OCI-LY1 (cell line): ENCODE measurements around the gene DIRAS2.

Experiments
- H2AFZ ChIP-seq: fragments of 200-600 bp; sonication (generic), shearing (Covaris generic); 2 replicates; pipeline ENCODE4 v1.6.0; 2014; ENCODE audit warnings: antibody characterized with exemption, mild to moderate bottlenecking, low read length
- H3F3A ChIP-seq: fragments of 200-600 bp; sonication (generic), shearing (Covaris generic); 2 replicates; pipeline ENCODE4 v1.6.0; 2014; ENCODE audit warnings: mild to moderate bottlenecking, antibody characterized with exemption, low read length, moderate library complexity; ENCODE audit not compliant: insufficient read depth
- H3K27ac ChIP-seq: fragments of 200-600 bp; sonication (generic); 2 replicates; pipeline ENCODE4 v1.5.1; 2014; ENCODE audit warnings: low read length, mixed run types, mild to moderate bottlenecking, low read depth; ENCODE audit not compliant: poor library complexity, severe bottlenecking
- H3K27me3 ChIP-seq: fragments of 200-600 bp; sonication (generic); 2 replicates; pipeline ENCODE4 v1.6.0; 2014; ENCODE audit warnings: antibody characterized with exemption, mild to moderate bottlenecking, low read length, moderate library complexity; ENCODE audit not compliant: insufficient read depth
- H3K36me3 ChIP-seq: fragments of 200-600 bp; sonication (generic); 2 replicates; pipeline ENCODE4 v1.6.1; 2014; ENCODE audit warnings: mild to moderate bottlenecking, antibody characterized with exemption, low read length, moderate library complexity, mixed read lengths; ENCODE audit not compliant: insufficient read depth
- H3K4me1 ChIP-seq: fragments of 200-600 bp; sonication (generic); 2 replicates; pipeline ENCODE4 v1.5.1; 2014; ENCODE audit warnings: mild to moderate bottlenecking, low read length, moderate library complexity; ENCODE audit not compliant: insufficient read depth, severe bottlenecking
- H3K4me2 ChIP-seq: fragments of 200-600 bp; sonication (generic), shearing (Covaris generic); 2 replicates; pipeline ENCODE4 v1.6.1; 2014; ENCODE audit warnings: low read length
- H3K4me3 ChIP-seq: fragments of 200-600 bp; sonication (generic); 2 replicates; pipeline ENCODE4 v1.5.1; 2014; ENCODE audit warnings: low read length, low read depth, mild to moderate bottlenecking, mixed read lengths; ENCODE audit not compliant: poor library complexity, severe bottlenecking
- H3K79me2 ChIP-seq: fragments of 200-600 bp; shearing (Covaris generic); 2 replicates; pipeline ENCODE4 v1.6.1; 2016; ENCODE audit warnings: mixed run types, low read length, mixed read lengths; ENCODE audit not compliant: insufficient read depth
- H3K9ac ChIP-seq: fragments of 200-600 bp; sonication (generic), shearing (Covaris generic); 2 replicates; pipeline ENCODE4 v1.6.1; 2014; ENCODE audit warnings: mild to moderate bottlenecking, low read length, mixed read lengths
- H3K9me2 ChIP-seq: fragments of 200-600 bp; sonication (generic), shearing (Covaris generic); 2 replicates; pipeline ENCODE4 v1.6.1; 2014; ENCODE audit warnings: low read depth, mild to moderate bottlenecking, low read length, mixed read lengths
- H3K9me3 ChIP-seq: fragments of 200-600 bp; shearing (Covaris generic); 2 replicates; pipeline ENCODE4 v1.6.1; 2014; ENCODE audit warnings: low read length, mixed read lengths
- H4K20me1 ChIP-seq: fragments of 200-600 bp; sonication (generic), shearing (Covaris generic); 2 replicates; pipeline ENCODE4 v1.6.0; 2016; ENCODE audit warnings: mild to moderate bottlenecking, low read length; ENCODE audit not compliant: insufficient read depth
- EZH2 ChIP-seq: fragments of 200-600 bp; sonication (generic), shearing (Covaris generic); IDR thresholded peaks from 2 replicates; pipeline ENCODE4 v1.8.0; 2017; ENCODE audit warnings: borderline replicate concordance, mixed run types, mild to moderate bottlenecking, antibody characterized with exemption, low read length, moderate library complexity, mixed read lengths
- TF ChIP-seq, protein P1 (sequence below): fragments of 200-600 bp; sonication (generic), shearing (Covaris generic); IDR thresholded peaks from 2 replicates; pipeline ENCODE4 v1.5.1; 2017; ENCODE audit warnings: mild to moderate bottlenecking, antibody characterized with exemption, low read length, moderate library complexity, mixed read lengths

DIRAS2 gene

DNA sequence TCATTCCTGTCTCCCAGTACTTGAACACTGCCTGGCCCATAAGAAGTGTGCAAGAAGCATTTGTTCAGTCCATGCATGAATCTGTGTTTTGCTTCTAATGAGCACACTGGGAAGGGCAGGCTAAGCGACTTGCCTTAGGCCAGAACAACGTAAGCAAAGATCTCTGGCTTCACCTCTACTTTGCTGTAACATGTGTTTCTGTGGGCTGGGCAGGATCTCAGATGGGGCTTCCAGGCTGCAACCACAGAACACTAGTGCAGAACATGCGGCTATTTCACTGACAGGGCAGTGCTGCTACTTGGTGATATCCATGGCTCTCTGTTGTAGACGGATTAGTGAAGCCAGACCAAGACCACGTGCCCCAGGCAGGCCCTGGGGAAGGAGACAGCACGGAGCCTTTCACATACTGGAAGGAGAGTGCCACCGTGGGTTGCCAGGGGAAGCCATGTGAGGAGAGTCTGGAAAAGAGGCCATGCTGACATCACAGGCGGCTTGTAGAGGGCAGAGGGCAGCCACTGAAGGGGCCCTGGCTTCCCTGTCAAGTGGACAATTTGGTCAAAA is 9.9 kb downstream of the DIRAS2 start:
- Histone ChIP-seq H3K79me2 (no peaks in the 10 kb centered on the region), H3K9me2 (no peaks in the 10 kb centered on the region), H3K9me3 (no peaks in the 10 kb centered on the region), H3K36me3 (no peaks in the 10 kb centered on the region), H3F3A (no peaks in the 10 kb centered on the region), H3K4me1 (no peaks in the 10 kb centered on the region), H3K4me2 (no peak overlapping the region), H3K27ac (no peak overlapping the region), H2AFZ (no peak overlapping the region), H4K20me1 (no peaks in the 10 kb centered on the region), H3K27me3 (no peaks in the 10 kb centered on the region), H3K4me3 (no peak overlapping the region), H3K9ac (no peak overlapping the region)
- TF ChIP-seq, protein P1, sequence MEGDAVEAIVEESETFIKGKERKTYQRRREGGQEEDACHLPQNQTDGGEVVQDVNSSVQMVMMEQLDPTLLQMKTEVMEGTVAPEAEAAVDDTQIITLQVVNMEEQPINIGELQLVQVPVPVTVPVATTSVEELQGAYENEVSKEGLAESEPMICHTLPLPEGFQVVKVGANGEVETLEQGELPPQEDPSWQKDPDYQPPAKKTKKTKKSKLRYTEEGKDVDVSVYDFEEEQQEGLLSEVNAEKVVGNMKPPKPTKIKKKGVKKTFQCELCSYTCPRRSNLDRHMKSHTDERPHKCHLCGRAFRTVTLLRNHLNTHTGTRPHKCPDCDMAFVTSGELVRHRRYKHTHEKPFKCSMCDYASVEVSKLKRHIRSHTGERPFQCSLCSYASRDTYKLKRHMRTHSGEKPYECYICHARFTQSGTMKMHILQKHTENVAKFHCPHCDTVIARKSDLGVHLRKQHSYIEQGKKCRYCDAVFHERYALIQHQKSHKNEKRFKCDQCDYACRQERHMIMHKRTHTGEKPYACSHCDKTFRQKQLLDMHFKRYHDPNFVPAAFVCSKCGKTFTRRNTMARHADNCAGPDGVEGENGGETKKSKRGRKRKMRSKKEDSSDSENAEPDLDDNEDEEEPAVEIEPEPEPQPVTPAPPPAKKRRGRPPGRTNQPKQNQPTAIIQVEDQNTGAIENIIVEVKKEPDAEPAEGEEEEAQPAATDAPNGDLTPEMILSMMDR = no peak
- TF ChIP-seq EZH2 = no peak

DNA sequence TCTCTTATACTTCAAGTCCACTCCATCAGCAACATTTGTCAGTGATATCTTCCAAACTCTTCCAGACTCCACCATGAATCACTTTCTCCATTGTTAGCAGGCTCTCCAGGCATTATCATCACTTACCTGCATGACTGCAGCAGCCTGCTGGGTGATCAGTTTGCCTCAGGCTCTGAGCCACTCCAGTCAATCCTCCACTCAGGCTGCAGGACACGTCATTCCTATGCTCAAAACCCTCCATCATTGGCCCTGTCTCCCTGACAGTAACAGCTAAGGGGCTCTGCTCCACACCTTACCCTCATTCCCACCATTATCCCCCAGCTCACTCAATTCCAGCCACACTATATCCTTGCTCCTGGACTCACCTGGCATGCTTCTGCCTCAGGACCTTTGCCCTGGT is 10.7 kb downstream of the DIRAS2 start:
- no peaks in the 10 kb centered on the region for H3K9me3 ChIP-seq
- no peaks in the 10 kb centered on the region for H4K20me1 ChIP-seq
- H3K27ac ChIP-seq = no peak overlapping the region
- TF ChIP-seq, protein P1 = no peak
- H3K4me1 ChIP-seq = no peaks in the 10 kb centered on the region
- no peaks in the 10 kb centered on the region for H3K9me2 ChIP-seq
- no peaks in the 10 kb centered on the region for H3K79me2 ChIP-seq
- no peak overlapping the region for H3K4me3 ChIP-seq
- no peak overlapping the region for H2AFZ ChIP-seq
- no peak overlapping the region for H3K4me2 ChIP-seq
- no peak overlapping the region for H3K9ac ChIP-seq
- H3K36me3 ChIP-seq = no peaks in the 10 kb centered on the region
- no peaks in the 10 kb centered on the region for H3F3A ChIP-seq
- no peaks in the 10 kb centered on the region for H3K27me3 ChIP-seq

DNA sequence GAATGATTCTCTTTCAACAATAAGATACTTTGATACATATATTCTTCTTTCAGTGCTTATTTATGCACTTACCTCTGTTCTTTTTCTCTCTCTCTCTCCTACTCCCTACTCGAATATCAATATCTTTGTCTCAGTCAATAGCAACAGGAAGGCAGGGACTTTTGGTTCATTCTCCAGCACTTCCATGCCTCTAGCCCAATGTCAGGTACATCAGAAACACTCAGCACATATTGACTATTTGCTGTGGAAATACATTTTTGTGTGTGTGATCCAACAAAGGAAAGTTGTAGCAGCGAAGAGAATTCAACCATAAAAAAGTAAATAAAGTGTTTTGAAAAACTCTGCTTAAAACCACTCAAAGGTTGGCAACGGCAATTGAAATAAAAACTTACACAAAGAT is 12.6 kb downstream of the DIRAS2 start:
- Histone ChIP-seq H3K36me3 (no peaks in the 10 kb centered on the region), H3K79me2 (no peaks in the 10 kb centered on the region), H3K9me3 (no peaks in the 10 kb centered on the region), H3K27ac (no peak overlapping the region), H3K9me2 (no peaks in the 10 kb centered on the region), H3F3A (no peaks in the 10 kb centered on the region), H3K4me3 (no peak overlapping the region), H3K4me2 (no peak overlapping the region), H2AFZ (no peak overlapping the region), H3K9ac (no peak overlapping the region), H3K4me1 (no peaks in the 10 kb centered on the region), H4K20me1 (no peaks in the 10 kb centered on the region), H3K27me3 (no peaks in the 10 kb centered on the region)
- TF ChIP-seq, protein P1 = no peak
- TF ChIP-seq EZH2 = no peak
